GM21737 (cell line): ENCODE data around the gene SLC34A2.
"Not testable (repeated sequence)": the region's sequence is repeated elsewhere in the genome, so short reads cannot be mapped to it uniquely, and the experiment has no call there.

Source experiments
- ATAC-seq: cut with Tn5 transposase; IDR thresholded peaks from one replicate; pipeline ENCODE4 v1.9.1; 2021; ENCODE audit warnings: mild to moderate bottlenecking, moderate library complexity; ENCODE audit not compliant: unreplicated experiment

SLC34A2 gene

DNA sequence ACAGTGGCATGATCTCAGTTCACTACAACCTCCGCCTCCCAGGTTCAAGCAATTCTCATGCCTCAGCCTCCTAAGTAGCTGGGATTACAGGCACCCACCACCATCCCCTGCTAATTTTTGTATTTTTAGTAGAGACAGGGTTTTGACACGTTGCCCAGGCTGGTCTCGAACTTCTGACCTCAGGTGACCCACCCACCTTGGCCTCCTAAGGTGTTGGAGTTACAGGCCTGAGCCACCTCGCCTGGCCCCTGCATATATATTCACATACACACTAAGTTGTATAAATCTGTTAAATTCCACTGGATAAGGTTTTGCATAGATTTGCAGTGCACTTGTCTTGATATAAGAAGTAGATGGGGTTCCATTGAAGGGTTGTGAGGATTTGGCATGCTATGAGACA lies 5.8 kb downstream of the SLC34A2 start:
- ATAC-seq, result not testable (repeated sequence)

DNA sequence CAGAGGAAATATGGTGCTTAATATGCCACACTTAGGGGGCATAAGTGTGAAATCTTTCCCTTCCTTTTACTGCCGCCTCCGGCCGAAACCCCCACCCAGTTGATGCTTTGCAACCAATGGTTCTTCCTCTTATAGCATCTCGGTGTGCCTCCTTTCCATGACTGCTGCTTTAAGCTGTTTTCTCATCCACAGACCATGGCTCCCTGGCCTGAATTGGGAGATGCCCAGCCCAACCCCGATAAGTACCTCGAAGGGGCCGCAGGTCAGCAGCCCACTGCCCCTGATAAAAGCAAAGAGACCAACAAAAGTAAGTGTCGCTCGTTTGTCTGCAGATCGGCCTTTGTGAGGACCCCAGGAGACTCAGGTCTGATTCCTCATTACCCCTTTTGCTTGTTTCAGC lies 6.7 kb downstream of the SLC34A2 start:
- no peak for ATAC-seq

DNA sequence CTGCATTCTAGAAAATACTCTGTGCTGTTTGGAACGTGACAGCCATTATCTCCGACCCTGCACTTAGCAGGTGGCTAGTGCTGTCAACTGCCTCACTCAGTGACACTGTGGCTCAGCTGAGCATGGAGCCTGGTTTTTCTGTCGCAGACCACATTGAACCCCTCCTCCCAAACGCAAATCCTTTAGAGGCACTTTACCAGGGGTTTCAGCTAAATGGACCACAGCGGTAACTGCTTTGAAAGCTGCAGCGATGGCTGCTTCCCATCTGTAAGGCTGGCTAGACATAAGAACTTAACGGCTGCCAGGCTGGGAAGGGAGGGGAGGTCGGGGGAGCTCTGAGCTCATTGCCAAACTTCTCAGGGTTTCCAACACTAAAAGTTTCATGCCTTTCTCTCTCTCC lies 8.1 kb downstream of the SLC34A2 start:
- ATAC-seq, result no peak

DNA sequence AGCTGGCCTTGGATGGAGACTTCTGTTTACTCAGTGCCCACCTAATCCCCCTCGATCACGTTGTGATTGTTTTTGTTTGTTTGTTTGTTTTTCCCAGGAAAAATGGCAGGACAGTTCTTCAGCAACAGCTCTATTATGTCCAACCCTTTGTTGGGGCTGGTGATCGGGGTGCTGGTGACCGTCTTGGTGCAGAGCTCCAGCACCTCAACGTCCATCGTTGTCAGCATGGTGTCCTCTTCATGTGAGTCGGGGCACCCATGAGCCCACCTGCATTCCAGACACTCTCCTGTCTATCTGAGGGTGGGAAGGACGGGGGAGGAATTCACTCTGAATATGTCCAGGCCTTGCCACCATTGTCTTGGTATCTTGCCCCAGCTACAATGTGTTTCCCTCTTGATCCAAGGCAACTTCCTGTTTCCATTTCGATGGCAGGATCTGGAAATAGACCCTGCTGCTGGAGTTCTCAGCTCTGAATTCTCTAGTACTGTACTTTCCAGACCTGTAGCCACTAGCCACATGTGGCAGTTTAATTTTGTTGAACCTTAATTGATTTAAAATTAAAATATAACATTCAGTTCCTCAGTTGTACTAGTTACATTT lies 10.5 kb downstream of the SLC34A2 start:
- no peak for ATAC-seq

DNA sequence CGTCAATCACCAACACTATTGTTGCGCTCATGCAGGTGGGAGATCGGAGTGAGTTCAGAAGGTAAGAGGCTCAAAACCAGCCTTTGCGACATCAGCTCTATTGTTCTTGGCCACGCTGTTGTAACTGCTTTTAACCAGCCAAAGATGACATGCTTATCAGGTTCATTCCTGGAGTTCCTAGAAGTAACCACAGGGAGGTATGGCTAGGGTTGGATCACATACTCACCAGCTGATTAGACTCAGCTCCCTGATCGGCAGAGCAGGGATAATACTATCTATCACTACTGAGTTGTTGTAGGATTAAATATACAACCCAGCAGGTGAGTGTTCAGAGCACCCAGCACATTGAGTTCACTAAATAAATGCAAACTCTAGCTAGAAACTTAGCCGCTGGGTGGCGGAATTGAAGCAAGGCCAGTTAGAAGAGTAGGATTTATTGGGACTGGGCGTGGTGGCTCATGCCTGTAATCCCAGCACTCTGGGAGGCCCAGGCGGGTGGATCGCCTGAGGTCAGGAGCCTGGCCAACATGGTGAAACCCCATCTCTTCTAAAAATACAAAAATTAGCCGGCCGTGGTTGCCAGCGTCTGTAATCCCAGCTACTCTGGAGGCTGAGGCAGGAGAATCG lies 12.4 kb downstream of the SLC34A2 start:
- ATAC-seq, result no peak

DNA sequence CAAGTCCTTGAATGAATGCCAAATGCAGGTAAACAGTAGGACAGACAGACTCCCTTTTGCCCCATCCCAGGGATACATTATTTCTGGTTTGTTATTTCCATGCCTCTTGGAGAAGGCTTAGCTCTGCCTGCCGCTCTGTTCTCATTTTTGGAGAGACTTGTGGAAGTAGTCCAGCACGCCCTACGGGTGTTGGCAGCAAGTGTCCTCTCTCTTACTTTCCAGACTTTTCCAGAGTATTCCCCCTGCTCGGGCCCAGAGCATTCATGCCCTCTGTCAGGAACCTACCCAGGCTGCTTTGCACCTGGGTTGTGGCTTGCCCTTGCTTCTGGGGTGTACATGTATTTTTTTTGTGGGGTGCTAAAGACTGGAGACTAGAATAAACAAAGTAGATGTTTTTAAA lies 15.3 kb downstream of the SLC34A2 start:
- no peak for ATAC-seq

DNA sequence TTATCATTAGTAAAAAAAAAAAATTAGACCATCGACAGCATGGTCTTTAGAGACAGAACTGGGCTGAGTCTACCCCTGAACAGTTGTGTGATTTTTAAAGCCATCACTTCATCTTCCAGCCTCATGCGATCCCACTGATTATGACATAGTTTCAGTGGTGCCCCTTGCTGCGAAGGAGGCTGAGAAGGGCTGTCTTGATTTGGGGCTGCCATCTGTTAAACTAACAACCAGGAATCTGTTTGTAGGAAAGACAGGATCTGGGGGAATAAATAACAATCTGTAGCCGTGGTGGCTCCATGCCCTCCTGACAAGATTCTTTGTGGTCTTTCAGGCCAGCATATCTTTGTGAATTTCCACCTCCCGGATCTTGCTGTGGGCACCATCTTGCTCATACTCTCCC lies 17.1 kb downstream of the SLC34A2 start:
- no peak for ATAC-seq

DNA sequence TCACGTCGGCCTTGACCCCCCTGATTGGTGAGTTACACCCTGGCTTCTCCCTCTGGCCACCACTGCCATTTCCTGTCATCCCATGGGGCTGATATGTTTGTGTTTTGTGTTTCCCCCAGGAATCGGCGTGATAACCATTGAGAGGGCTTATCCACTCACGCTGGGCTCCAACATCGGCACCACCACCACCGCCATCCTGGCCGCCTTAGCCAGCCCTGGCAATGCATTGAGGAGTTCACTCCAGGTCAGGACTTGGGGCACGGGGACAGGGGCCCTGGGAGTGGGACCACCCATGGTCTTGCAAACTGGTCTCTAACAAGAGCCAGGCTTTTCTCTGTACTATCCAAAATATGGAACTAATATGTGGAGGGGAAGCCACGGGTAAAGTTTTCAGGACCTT lies 18.7 kb downstream of the SLC34A2 start:
- ATAC-seq, result no peak

DNA sequence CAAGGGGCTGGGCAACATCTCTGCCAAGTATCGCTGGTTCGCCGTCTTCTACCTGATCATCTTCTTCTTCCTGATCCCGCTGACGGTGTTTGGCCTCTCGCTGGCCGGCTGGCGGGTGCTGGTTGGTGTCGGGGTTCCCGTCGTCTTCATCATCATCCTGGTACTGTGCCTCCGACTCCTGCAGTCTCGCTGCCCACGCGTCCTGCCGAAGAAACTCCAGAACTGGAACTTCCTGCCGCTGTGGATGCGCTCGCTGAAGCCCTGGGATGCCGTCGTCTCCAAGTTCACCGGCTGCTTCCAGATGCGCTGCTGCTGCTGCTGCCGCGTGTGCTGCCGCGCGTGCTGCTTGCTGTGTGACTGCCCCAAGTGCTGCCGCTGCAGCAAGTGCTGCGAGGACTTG lies 20.6 kb downstream of the SLC34A2 start:
- no peak for ATAC-seq

DNA sequence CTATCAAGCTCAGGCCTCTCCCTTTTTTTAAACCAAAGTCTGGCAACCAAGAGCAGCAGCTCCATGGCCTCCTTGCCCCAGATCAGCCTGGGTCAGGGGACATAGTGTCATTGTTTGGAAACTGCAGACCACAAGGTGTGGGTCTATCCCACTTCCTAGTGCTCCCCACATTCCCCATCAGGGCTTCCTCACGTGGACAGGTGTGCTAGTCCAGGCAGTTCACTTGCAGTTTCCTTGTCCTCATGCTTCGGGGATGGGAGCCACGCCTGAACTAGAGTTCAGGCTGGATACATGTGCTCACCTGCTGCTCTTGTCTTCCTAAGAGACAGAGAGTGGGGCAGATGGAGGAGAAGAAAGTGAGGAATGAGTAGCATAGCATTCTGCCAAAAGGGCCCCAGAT lies 21.5 kb downstream of the SLC34A2 start:
- no peak for ATAC-seq

DNA sequence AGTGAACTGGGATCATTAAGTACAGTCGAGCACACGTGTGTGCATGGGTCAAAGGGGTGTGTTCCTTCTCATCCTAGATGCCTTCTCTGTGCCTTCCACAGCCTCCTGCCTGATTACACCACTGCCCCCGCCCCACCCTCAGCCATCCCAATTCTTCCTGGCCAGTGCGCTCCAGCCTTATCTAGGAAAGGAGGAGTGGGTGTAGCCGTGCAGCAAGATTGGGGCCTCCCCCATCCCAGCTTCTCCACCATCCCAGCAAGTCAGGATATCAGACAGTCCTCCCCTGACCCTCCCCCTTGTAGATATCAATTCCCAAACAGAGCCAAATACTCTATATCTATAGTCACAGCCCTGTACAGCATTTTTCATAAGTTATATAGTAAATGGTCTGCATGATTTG lies 22.3 kb downstream of the SLC34A2 start:
- no peak for ATAC-seq

DNA sequence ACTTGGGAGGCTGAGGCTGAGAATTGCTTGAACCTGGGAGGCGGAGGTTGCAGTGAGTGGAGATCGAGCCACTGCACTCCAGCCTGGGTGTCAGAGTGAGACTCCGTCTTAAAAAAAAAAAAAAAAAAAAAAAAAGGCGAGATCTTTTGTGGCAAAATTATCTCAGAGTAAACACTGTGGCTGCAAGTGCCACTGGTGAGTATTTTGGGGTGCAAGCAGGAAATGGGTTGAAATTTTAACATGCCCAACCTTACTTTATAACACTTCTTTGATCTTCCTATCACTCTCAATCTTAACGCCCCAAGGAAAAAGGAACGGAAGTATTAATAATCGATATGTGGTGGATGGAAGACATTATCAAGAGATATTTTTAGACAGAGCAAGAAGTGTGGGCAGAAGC lies 32.1 kb downstream of the SLC34A2 start:
- ATAC-seq, result no peak

DNA sequence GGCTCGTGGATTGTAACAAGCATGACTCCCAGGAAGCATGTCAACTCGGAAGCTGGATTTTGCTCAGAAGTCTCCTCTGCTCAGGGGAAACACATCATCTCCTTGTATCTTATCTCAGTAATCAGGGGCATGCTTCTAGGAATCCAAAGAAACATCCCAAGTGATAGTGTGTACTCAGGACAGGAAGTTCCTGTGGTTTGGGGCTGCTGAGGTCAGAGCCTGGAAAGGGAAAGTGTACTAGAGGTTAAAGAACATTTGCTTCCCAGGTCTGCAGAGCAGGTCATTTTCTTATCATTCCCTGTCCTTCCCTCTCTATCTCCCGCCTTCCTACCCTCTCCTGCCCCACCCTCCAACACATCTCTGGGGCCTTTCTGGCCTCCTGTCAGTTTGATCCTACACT lies 38.8 kb downstream of the SLC34A2 start:
- ATAC-seq, result no peak

DNA sequence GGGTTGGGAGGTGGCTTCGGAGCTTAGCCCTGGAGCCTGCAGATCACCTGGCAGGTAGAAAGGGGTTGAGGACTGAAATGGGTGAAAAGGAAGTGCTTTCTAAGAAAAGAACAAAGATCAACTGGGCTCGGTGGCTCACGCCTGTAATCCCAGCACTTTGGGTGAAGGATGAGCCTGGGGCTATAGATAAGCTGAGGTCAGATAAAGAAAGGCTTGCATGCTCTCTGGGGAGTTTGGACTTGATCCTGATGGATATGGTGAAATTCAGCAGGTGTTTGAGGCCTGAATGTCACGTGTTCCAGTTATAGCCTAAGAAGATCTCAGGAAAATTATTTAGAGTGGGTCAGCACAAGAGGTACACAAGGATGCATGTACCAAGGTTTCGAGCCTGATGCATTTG lies 40.8 kb downstream of the SLC34A2 start:
- no peak for ATAC-seq

DNA sequence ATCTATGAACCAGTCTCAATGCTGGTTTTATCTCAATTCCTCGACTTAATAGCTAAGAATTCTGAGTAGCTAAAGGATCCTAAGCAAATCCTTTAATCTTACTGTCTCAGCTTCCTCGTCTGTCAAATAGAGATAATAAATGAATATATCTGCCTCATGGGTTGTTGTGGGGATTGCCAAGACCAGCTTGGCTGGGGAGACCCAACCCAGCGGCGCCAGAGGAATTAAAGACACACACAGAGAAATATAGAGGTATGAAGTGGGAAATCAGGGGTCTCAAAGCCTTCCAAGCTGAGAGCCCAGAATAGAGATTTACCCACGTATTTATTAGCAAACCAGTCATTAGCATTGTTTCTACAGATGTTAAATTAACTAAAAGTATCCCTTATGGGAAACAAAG lies 41.9 kb downstream of the SLC34A2 start:
- no peak for ATAC-seq

DNA sequence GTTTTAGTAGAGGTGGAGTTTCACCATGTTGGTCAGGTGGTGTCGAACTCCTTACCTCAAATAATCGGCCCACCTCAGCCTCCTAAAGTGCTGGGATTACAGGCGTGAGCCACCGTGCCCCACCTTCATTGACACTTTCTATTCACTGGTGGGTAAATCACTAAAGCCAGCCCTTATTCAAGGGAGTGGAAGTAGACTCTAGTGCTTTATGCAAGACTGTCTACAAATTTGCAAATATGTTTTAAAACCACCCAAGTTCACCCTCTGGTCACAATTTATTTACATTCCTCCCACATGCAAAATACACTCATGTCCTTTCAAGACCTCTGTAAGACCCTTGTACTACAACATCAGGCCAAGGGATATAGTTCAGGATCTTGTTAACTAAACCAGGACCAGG lies 45.0 kb downstream of the SLC34A2 start:
- ATAC-seq, result no peak

DNA sequence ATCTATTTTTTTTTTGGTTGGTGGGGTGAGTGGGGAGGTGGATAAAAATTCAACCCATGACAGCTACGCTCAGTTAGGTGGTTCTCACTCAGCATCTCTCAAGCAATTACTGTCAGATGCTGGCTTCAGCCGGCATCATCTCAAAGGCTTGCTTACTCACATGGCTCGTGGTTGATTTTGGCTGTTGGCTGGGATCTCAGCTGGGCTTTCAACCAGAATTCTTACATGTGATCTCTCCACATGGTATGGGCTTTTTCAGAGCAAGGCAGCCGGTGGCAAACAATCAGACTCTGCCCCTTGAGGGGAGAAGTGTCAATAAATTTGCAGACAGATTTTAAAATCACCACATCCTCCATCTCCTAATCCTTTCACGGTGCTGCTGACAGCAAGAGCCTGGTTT lies 47.2 kb downstream of the SLC34A2 start:
- ATAC-seq, result no peak

DNA sequence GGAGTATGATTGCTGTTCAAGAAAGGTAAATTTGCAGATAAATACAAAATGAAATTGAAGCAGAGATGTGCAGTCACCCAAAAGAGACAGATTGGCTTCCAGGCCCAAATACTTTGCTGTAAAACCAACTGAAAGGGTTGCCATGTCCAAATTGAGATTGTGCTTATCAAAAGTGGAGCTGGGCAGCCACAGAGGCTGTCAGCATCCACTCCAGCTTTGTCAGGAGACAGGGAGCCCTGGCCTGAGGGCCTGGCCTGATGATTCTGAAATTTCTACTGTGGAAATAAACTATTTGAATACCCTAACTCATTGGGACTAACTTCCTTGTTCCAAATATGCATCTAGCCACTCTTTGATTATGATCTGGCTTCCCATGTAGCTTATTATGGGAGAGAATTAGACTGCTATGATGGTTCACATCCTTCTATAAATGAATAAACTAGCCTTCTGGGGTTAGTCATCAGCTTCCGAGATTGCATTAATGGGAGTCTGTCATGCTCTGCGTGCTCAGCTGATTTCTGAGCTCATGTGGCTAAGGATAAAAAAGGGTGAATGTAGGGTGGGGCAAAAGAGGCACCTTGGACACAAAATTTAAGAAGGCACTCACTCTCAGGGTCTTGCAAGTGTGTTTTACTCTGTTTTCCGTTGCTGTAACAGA lies 48.2 kb downstream of the SLC34A2 start:
- ATAC-seq, result no peak

DNA sequence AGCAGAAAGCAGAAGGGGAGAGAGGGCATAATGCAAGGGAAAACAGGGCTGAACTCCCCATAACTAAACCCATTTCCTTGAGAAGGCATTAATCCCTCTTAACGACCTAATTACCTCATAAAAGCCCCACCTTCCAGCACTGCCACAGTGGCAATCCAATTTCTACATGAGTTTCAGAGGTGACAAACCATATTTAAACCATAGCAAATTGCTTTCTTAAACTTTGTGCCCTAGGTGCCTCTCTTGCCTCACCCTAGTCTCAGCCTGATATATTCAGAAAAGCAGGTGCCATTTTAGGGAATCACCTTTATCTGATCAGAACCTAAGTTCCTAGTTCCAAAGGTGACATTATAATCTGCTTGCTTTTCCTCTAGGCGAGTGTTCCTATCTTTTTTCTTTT lies 48.9 kb downstream of the SLC34A2 start:
- no peak for ATAC-seq

DNA sequence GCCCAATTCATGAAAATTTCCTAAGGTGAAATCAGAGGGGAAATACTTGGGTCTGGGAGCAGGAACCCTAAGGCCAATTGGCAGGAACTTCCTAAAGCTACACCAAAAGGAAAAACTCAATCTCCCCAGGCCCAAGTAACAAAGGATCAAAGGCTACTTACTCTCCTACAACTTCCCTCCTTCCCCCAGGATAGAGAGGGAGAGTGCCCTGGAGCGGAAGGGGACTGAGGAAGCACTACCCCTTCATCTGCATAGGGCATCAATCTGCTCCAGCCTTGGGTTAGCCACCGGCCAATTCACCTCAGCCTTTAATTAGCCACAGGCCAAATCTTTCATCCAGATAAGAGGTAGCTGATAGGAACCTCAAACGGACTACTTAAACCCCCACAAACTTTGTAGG lies 55.0 kb downstream of the SLC34A2 start:
- ATAC-seq, result no peak

DNA sequence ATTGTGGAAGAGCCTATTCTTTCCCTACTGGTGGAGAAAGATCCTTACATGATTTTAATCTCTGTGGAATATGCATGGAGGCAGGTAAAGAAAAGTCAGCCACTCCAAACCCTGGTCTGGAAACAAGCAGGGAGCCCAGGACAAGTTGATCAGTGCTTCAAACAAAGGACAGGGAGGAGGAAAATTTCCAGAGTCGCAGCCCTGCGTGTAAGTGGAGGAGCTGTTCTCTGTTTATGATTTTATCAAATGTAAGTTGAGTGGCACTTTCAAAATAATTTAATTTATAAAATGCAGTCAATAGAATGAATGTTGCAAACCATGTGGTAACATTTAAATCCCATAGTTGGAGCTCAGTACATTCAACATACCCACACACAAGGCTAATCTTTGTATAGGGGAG lies 57.0 kb downstream of the SLC34A2 start:
- ATAC-seq, result no peak

DNA sequence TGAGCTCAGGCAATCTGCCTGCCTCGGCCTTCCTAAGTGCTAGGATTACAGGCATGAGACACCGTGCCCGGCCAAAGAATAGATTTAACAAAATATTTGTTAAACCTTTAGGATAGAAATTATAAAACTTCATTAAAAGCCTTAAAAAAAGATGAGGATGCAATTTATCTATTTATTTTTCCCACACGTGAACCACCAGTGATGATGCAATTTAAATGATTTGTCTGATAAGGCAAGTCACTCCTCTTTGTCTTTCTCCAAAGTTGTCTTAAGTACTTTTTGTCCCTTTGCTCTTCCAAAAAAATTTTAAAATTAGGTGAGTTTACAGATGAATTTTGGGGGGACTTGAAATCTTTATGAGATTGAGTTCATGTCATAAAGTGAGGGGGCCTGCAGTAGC lies 58.2 kb downstream of the SLC34A2 start:
- ATAC-seq, result no peak

DNA sequence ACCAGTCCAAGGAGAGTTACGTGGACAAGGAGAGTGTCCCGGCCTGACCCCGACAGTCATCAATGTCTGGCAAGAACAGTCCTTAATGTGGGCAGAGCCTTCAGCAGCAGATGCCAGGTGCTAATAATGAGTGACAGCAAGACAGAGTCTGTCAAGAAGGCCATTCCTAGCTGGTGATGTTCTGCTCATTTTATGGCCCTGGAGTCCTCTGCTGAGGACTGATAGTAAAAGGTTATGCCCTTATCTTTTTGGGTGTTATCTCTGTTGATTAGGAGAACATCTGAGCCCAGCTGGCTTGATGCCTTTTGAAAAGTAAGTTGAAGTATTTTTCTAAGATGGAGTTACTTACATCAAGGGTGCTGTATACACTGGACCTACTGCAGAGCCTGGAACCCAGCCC lies 67.3 kb downstream of the SLC34A2 start:
- ATAC-seq, result no peak
